NCI-H2196 (cell line): ENCODE measurements around the gene SEMA3E.
A peak's percentile ranks its signal among the peaks of the same experiment; 100 is the strongest.
"Not testable (repeated sequence)": the region's sequence is repeated elsewhere in the genome, so short reads cannot be mapped to it uniquely, and the experiment has no call there.

Source experiments
- DNase-seq: peaks from one replicate; lab custom pipeline; 2025; ENCODE audit not compliant: unreplicated experiment; lab: John Stamatoyannopoulos, UW

Gene SEMA3E

GRCh38 chr7:83648464-83649241, at the start of gene SEMA3E:
Gene SEMA3E, minus strand, starts transcription at chr7:83649139.
- DNase-seq, result no peak

GRCh38 chr7:83697804-83698530, 49.0 kb upstream of the SEMA3E start:
- DNase-seq, result no peak

- no peak for DNase-seq
Observed at GRCh38 chr7:83696101-83696500, 47.2 kb upstream of the SEMA3E start.

GRCh38 chr7:83695128-83695960, 46.4 kb upstream of the SEMA3E start:
- no peak for DNase-seq

GRCh38 chr7:83693256-83693655, 44.3 kb upstream of the SEMA3E start:
- no peak for DNase-seq

- no peak for DNase-seq
Observed at GRCh38 chr7:83691095-83691494, 42.2 kb upstream of the SEMA3E start.

GRCh38 chr7:83689855-83690254, 40.9 kb upstream of the SEMA3E start:
- DNase-seq, result no peak

GRCh38 chr7:83686416-83686815, 37.5 kb upstream of the SEMA3E start:
- DNase-seq, result no peak

GRCh38 chr7:83684928-83685327, 36.0 kb upstream of the SEMA3E start:
- DNase-seq, result no peak

GRCh38 chr7:83681200-83681778, 32.4 kb upstream of the SEMA3E start:
- no peak for DNase-seq

GRCh38 chr7:83677180-83677866, 28.4 kb upstream of the SEMA3E start:
- no peak for DNase-seq

- DNase-seq, result not testable (repeated sequence)
Observed at GRCh38 chr7:83673291-83673690, 24.4 kb upstream of the SEMA3E start.

- no peak for DNase-seq
Observed at GRCh38 chr7:83672157-83672556, 23.2 kb upstream of the SEMA3E start.

- no peak for DNase-seq
Observed at GRCh38 chr7:83663131-83663530, 14.2 kb upstream of the SEMA3E start.

GRCh38 chr7:83658126-83658525, 9.2 kb upstream of the SEMA3E start:
- no peak for DNase-seq

GRCh38 chr7:83655951-83656556, 7.1 kb upstream of the SEMA3E start:
- peak; percentile 19 for DNase-seq

- no peak for DNase-seq
Observed at GRCh38 chr7:83652481-83652880, 3.5 kb upstream of the SEMA3E start.

GRCh38 chr7:83649701-83650100, 762 bp upstream of the SEMA3E start:
- DNase-seq, result no peak

GRCh38 chr7:83646027-83646426, 2.9 kb downstream of the SEMA3E start:
- DNase-seq, result no peak

- DNase-seq, result no peak
Observed at GRCh38 chr7:83643739-83644138, 5.2 kb downstream of the SEMA3E start.
